Calu3 (cell line): ENCODE data around the gene AGBL4. TPM values are rescaled to one million over a fixed set of nuclear protein-coding genes. Genes with fewer than 3 reads are reported as not detected.

Experiments used
- BruUV-seq: library from RNA; stranded (reverse); fragments of 400-500 nt; replicated peaks from 2 replicates; lab custom pipeline; 2021; lab: Mats Ljungman, UMichigan
- CTCF ChIA-PET: fragments of 300-600 bp; sonication (Branson Sonifier 250); formaldehyde crosslinking; loops from one replicate; lab custom pipeline; 2022; ENCODE audit warnings: antibody characterized with exemption; lab: Charles Lee
- DNase-seq: peaks from one replicate; pipeline ENCODE4 v3.0.0; 2022
- H3K27ac Mint-ChIP-seq: one replicate; pipeline ENCODE4 v1.8.0; 2022; ENCODE audit warnings: mixed read lengths; ENCODE audit not compliant: unreplicated experiment
- H3K27me3 Mint-ChIP-seq: one replicate; pipeline ENCODE4 v1.8.0; 2022; ENCODE audit warnings: mixed read lengths; ENCODE audit not compliant: unreplicated experiment
- H3K36me3 Mint-ChIP-seq: one replicate; pipeline ENCODE4 v1.8.0; 2022; ENCODE audit warnings: mild to moderate bottlenecking, moderate library complexity, mixed read lengths; ENCODE audit not compliant: insufficient read depth, unreplicated experiment
- H3K4me1 Mint-ChIP-seq: one replicate; pipeline ENCODE4 v1.8.0; 2022; ENCODE audit warnings: mild to moderate bottlenecking, low read depth, mixed read lengths; ENCODE audit not compliant: unreplicated experiment
- H3K4me3 Mint-ChIP-seq: one replicate; pipeline ENCODE4 v1.8.0; 2022; ENCODE audit warnings: mild to moderate bottlenecking, low read depth, moderate library complexity, mixed read lengths; ENCODE audit not compliant: unreplicated experiment
- H3K9me3 Mint-ChIP-seq: one replicate; pipeline ENCODE4 v1.8.0; 2022; ENCODE audit warnings: low read depth, mixed read lengths; ENCODE audit not compliant: unreplicated experiment
- CTCF ChIP-seq: fragments of 200-600 bp; IDR thresholded peaks from one replicate; pipeline ENCODE4 v1.8.0; 2022; ENCODE audit warnings: antibody characterized with exemption; ENCODE audit not compliant: unreplicated experiment
- intact Hi-C: fragments of 100-400 bp; cut with micrococcal nuclease; formaldehyde crosslinking; loops from one replicate; pipeline ENCODE4 v1.10.0; 2022; ENCODE audit not compliant: unreplicated experiment
- total RNA-seq: library from RNA; stranded (reverse); gene quantifications from 2 replicates; pipeline ENCODE4 v1.2.3, GENCODE V29; 2022

The AGBL4 gene
- total RNA-seq, 1 experiment from 2014 or later = not detected

- intact Hi-C loops = no loop called here
- no peak for TF ChIP-seq CTCF
- CTCF ChIA-PET = no interaction called here
- H3K9me3 Mint-ChIP-seq = no peaks in the 10 kb centered on the region
- H3K4me1 Mint-ChIP-seq = no peaks in the 10 kb centered on the region
- H3K27me3 Mint-ChIP-seq = peaks cover 63% of the 10 kb centered on the region
- no peak overlapping the region for H3K27ac Mint-ChIP-seq
- H3K4me3 Mint-ChIP-seq = no peak overlapping the region
- no TSS peak for BruUV-seq
- H3K36me3 Mint-ChIP-seq = no peaks in the 10 kb centered on the region
- no peak for DNase-seq
These were observed 1355.4 kb downstream of the AGBL4 start for GRCh38 chr1:48668339-48668738.

- no peaks in the 10 kb centered on the region for H3K4me1 Mint-ChIP-seq
- no peaks in the 10 kb centered on the region for H3K36me3 Mint-ChIP-seq
- intact Hi-C loops = no loop called here
- H3K9me3 Mint-ChIP-seq = no peaks in the 10 kb centered on the region
- DNase-seq = no peak
- H3K27ac Mint-ChIP-seq = no peak overlapping the region
- peaks cover 69% of the 10 kb centered on the region for H3K27me3 Mint-ChIP-seq
- no peak for TF ChIP-seq CTCF
- no TSS peak for BruUV-seq
- CTCF ChIA-PET = no interaction called here
- no peak overlapping the region for H3K4me3 Mint-ChIP-seq
These were observed 1356.0 kb downstream of the AGBL4 start for GRCh38 chr1:48667782-48668181.

GRCh38 chr1:48665708-48666407, 1357.9 kb downstream of the AGBL4 start:
- Mint-ChIP-seq H3K4me3 (no peak overlapping the region), H3K27ac (no peak overlapping the region), H3K36me3 (no peaks in the 10 kb centered on the region), H3K27me3 (peaks cover 83% of the 10 kb centered on the region), H3K4me1 (no peaks in the 10 kb centered on the region), H3K9me3 (no peaks in the 10 kb centered on the region)
- intact Hi-C loops = no loop called here
- TF ChIP-seq CTCF = no peak
- CTCF ChIA-PET = no interaction called here
- DNase-seq = no peak
- BruUV-seq = no TSS peak

GRCh38 chr1:48661726-48662463, 1361.9 kb downstream of the AGBL4 start:
- no peak overlapping the region for H3K4me3 Mint-ChIP-seq
- H3K27ac Mint-ChIP-seq = no peak overlapping the region
- no peaks in the 10 kb centered on the region for H3K36me3 Mint-ChIP-seq
- no TSS peak for BruUV-seq
- no peaks in the 10 kb centered on the region for H3K9me3 Mint-ChIP-seq
- H3K27me3 Mint-ChIP-seq = peaks cover 57% of the 10 kb centered on the region
- DNase-seq = no peak
- H3K4me1 Mint-ChIP-seq = no peaks in the 10 kb centered on the region
- intact Hi-C loops = no loop called here
- TF ChIP-seq CTCF = no peak
- CTCF ChIA-PET = no interaction called here
